Measurements from ENCODE around the gene SH2D4B. TPM values are rescaled to one million over a fixed set of nuclear protein-coding genes. Genes with fewer than 3 reads are reported as not detected.

Gene SH2D4B
- total RNA-seq, 2 donors from 2014 or later, result 0.13 TPM; not detected in 1

DNA sequence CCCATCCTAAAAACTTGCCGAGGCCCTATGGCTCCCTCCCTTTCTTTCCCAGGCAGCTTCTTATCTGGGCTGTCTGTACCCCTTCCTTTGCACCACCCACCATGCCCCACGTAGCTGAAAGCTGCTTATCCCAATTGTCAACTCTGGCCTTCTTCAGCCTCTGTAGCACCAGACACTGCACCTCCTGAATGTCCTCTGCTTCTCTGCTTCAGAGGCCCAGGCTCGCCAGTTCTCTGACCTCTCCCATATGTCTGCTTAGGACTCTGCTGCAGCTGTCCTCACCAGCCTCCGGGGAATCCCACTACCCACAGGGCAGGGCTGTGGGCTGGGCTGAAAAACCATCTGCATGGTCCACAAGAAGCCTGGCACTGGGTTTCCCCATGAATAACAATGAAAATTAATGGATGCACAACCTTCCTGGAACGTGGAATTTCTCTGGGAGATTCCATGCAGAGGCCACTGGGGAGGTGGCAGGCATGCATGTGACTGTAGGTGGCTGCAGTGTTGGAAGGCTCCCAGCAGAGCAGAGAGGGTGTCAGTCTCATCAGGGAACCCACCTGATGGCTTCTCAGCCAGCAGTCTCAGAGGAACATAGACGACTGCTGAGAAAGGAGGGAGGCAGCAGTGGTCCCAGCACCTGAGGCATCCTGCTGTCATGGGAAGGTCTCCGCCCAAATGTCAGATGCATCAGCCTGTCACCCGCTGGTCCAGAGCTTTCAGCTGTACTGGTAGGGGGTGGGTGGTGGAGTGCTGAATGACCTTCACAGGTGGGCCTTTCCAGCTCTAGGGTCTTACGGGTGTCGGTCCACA is 16.8 kb upstream of the SH2D4B start:
- no peak overlapping the region for H3K4me3 ChIP-seq (ENCODE audit: low read length)
- 90 to 92% methylated on average over 6 to 10 of the region's 10 CpGs for WGBS, 2 experiments (ENCODE audit: insufficient coverage in 1 of 2, insufficient read length in 1 of 2)
- TF ChIP-seq, protein P1, sequence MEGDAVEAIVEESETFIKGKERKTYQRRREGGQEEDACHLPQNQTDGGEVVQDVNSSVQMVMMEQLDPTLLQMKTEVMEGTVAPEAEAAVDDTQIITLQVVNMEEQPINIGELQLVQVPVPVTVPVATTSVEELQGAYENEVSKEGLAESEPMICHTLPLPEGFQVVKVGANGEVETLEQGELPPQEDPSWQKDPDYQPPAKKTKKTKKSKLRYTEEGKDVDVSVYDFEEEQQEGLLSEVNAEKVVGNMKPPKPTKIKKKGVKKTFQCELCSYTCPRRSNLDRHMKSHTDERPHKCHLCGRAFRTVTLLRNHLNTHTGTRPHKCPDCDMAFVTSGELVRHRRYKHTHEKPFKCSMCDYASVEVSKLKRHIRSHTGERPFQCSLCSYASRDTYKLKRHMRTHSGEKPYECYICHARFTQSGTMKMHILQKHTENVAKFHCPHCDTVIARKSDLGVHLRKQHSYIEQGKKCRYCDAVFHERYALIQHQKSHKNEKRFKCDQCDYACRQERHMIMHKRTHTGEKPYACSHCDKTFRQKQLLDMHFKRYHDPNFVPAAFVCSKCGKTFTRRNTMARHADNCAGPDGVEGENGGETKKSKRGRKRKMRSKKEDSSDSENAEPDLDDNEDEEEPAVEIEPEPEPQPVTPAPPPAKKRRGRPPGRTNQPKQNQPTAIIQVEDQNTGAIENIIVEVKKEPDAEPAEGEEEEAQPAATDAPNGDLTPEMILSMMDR (conservative IDR thresholded peaks at IDR 0.05), result no peak
- Mint-ChIP-seq H3K36me3 (ENCODE audit: low read depth) (peaks cover 37% of the 10 kb centered on the region), H3K4me3 (no peak overlapping the region), H3K27ac (peak overlapping the region; percentile 14), H3K9me3 (no peaks in the 10 kb centered on the region), H3K4me1 (peaks cover 13% of the 10 kb centered on the region), H3K27me3 (ENCODE audit: insufficient read depth) (no peaks in the 10 kb centered on the region)
- peaks cover 55% of the 10 kb centered on the region for H3K36me3 ChIP-seq (ENCODE audit: control insufficient read depth, insufficient read depth, low read length)
- no peaks in the 10 kb centered on the region for H3K27me3 ChIP-seq (ENCODE audit: control insufficient read depth, insufficient read depth, low read length, poor library complexity, severe bottlenecking)
- no peak overlapping the region for H3K9ac ChIP-seq (ENCODE audit: extremely low read depth, low read length, poor library complexity, severe bottlenecking)
- no peaks in the 10 kb centered on the region for H3K9me3 ChIP-seq (ENCODE audit: control insufficient read depth, low read length)
- DNase-seq, result no peak
- no peaks in the 10 kb centered on the region for H3K4me1 ChIP-seq (ENCODE audit: control insufficient read depth, insufficient read depth, low read length)
- no peak overlapping the region for H3K27ac ChIP-seq (ENCODE audit: low read depth, low read length)

DNA sequence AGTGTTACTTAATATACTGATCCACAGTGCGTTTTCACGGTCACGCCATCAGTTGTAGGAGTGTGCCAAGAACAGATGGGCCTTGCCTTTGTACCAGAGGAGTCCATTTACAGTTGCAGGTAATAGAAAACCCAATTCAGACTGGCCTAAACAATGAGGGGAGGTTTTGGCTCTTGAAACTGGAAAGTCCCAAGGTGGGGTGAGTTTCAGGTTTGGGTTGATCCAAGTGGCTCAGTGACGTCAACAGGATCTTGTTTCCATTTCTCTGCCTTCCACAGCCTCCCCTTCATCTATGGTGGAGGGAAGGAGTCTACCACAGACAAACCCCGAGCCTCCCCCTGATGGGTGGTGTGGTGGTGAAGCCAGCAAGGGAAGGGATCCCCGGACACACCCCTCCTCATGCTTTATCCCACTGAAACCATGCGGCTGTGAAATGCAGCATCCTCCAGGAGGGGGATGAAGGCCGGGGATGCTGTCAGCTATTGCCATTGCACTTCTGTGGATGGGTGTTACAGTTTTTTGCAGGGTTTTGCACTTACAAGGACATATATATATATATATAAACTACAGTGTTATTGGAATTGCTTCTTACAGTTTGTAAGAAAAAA is 14.8 kb upstream of the SH2D4B start:
- H3K36me3 Mint-ChIP-seq (ENCODE audit: low read depth), result peaks cover 26% of the 10 kb centered on the region
- TF ChIP-seq, protein P1 (conservative IDR thresholded peaks at IDR 0.05), result no peak
- no peaks in the 10 kb centered on the region for H3K27me3 ChIP-seq (ENCODE audit: control insufficient read depth, insufficient read depth, low read length, poor library complexity, severe bottlenecking)
- no peak overlapping the region for H3K9ac ChIP-seq (ENCODE audit: extremely low read depth, low read length, poor library complexity, severe bottlenecking)
- 96% methylated on average over 6 of the region's 8 CpGs; no CpG with 5 or more reads in 1 of the 2 experiments for WGBS, 2 experiments (ENCODE audit: insufficient coverage in 1 of 2, insufficient read length in 1 of 2)
- H3K27me3 Mint-ChIP-seq (ENCODE audit: insufficient read depth), result no peaks in the 10 kb centered on the region
- H3K27ac ChIP-seq (ENCODE audit: low read depth, low read length), result no peak overlapping the region
- H3K4me3 ChIP-seq (ENCODE audit: low read length), result no peak overlapping the region
- no peaks in the 10 kb centered on the region for H3K9me3 Mint-ChIP-seq
- H3K9me3 ChIP-seq (ENCODE audit: control insufficient read depth, low read length), result no peaks in the 10 kb centered on the region
- peaks cover 19% of the 10 kb centered on the region for H3K4me1 Mint-ChIP-seq
- H3K36me3 ChIP-seq (ENCODE audit: control insufficient read depth, insufficient read depth, low read length), result peaks cover 37% of the 10 kb centered on the region
- H3K27ac Mint-ChIP-seq, result no peak overlapping the region
- no peaks in the 10 kb centered on the region for H3K4me1 ChIP-seq (ENCODE audit: control insufficient read depth, insufficient read depth, low read length)
- DNase-seq, result no peak
- no peak overlapping the region for H3K4me3 Mint-ChIP-seq

DNA sequence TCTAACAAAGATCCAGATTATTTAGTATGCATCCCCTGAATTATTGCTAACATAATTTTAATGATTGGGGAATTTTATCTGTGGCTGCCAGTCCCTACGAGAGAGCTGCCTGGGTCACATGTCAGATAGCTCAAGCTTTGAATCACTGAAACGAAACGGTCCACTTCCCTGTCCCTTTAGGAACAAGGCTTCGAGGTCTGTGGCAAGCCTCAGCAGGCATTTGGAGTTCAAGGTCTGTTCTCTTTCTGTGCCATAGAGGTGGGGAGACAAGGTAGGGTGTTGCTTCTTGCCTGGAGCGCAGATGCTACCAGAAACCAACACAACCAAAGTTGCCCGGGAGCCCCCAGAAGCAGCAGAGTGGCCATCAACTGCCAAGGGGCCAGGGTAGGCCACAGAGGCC is 13.9 kb upstream of the SH2D4B start:
- TF ChIP-seq, protein P1 (conservative IDR thresholded peaks at IDR 0.05), result no peak
- no peak for DNase-seq
- H3K9me3 ChIP-seq (ENCODE audit: control insufficient read depth, low read length), result no peaks in the 10 kb centered on the region
- Mint-ChIP-seq H3K9me3 (no peaks in the 10 kb centered on the region), H3K27ac (peak overlapping the region; percentile 44), H3K36me3 (ENCODE audit: low read depth) (peaks cover 17% of the 10 kb centered on the region), H3K27me3 (ENCODE audit: insufficient read depth) (no peaks in the 10 kb centered on the region), H3K4me1 (peaks cover 19% of the 10 kb centered on the region), H3K4me3 (no peak overlapping the region)
- no peak overlapping the region for H3K9ac ChIP-seq (ENCODE audit: extremely low read depth, low read length, poor library complexity, severe bottlenecking)
- no peak overlapping the region for H3K27ac ChIP-seq (ENCODE audit: low read depth, low read length)
- no peaks in the 10 kb centered on the region for H3K4me1 ChIP-seq (ENCODE audit: control insufficient read depth, insufficient read depth, low read length)
- H3K27me3 ChIP-seq (ENCODE audit: control insufficient read depth, insufficient read depth, low read length, poor library complexity, severe bottlenecking), result no peaks in the 10 kb centered on the region
- 94 to 96% methylated on average over 4 to 6 of the region's 6 CpGs for WGBS, 2 experiments (ENCODE audit: insufficient coverage in 1 of 2, insufficient read length in 1 of 2)
- no peak overlapping the region for H3K4me3 ChIP-seq (ENCODE audit: low read length)
- peaks cover 29% of the 10 kb centered on the region for H3K36me3 ChIP-seq (ENCODE audit: control insufficient read depth, insufficient read depth, low read length)

Data from endodermal cell (in vitro differentiated cells).